Ovary (tissue), 9 donors: ENCODE data around the gene PIM2. TPM values are rescaled to one million over a fixed set of nuclear protein-coding genes. Genes with fewer than 3 reads are reported as not detected.

ENCODE experiments used
- DNase-seq, 5 donors: peaks; one replicate each; pipeline ENCODE4 v3.0.0-alpha.2; 2019 to 2020
- H3K27ac ChIP-seq, 2 donors: fragments of 200-600 bp; one replicate each; pipeline versions ENCODE4 v1.5.1 to v1.8.0; 2019 to 2022
- H3K27me3 ChIP-seq: fragments of 200-600 bp; one replicate; pipeline ENCODE4 v1.8.0; 2022
- H3K36me3 ChIP-seq: fragments of 200-600 bp; sonication (generic); one replicate; pipeline ENCODE4 v1.5.1; 2019
- H3K4me1 ChIP-seq: one replicate; pipeline ENCODE4 v1.8.1; 2013; ENCODE audit warnings: mild to moderate bottlenecking, moderate library complexity; ENCODE audit not compliant: insufficient read depth
- H3K4me3 ChIP-seq: fragments of 200-600 bp; sonication (generic); one replicate; pipeline ENCODE4 v1.5.1; 2017
- H3K9me3 ChIP-seq, 2 donors: fragments of 200-600 bp in 1 of 2; sonication (generic) in 1 of 2; one replicate each; pipeline versions ENCODE4 v1.5.1 to v1.8.1; 2013 to 2019; ENCODE audit warnings: mild to moderate bottlenecking in 1 of 2, moderate library complexity in 1 of 2
- EP300 ChIP-seq: sonication (generic); formaldehyde crosslinking; IDR thresholded peaks from one replicate; pipeline ENCODE4 v1.6.1; 2017; ENCODE audit warnings: antibody characterized with exemption
- POLR2A ChIP-seq: fragments of 450-650 bp; IDR thresholded peaks from one replicate; pipeline ENCODE4 v1.6.1; 2017; ENCODE audit warnings: antibody characterized with exemption, mild to moderate bottlenecking, moderate library complexity
- WGBS, 3 donors: extraction: QIAGEN DNeasy Blood & Tissue Kit in 1 of 3; methylation state at CpG; one replicate each; pipeline versions ENCODE4 v1.1.5 to v1.1.7; 2013 to 2017; 5-methylcytosine and 5-hydroxymethylcytosine counted together
- intact Hi-C, 4 donors: fragments of 100-400 bp; cut with DNase I; formaldehyde crosslinking; loops; one replicate each; pipeline versions ENCODE4 v1.11.0 to v1.15.1; 2022 to 2023
- polyA plus RNA-seq, 2 donors: library from polyadenylated mRNA; stranded (reverse); fragments of 200-250 nt in 1 of 2; fragments of 350-450 nt in 1 of 2; fragmentation: Illumina TruSeq in 1 of 2; extraction: RNeasy Lipid Tissue Mini Kit (QIAGEN cat#74804) in 1 of 2; gene quantifications; one replicate each; pipeline ENCODE4 v1.2.3, GENCODE V29; 2013 to 2014
- total RNA-seq, 7 donors: library from RNA; depleted of rRNA in 2 of 7; stranded (reverse); fragments of >200 nt in 2 of 7; fragmentation: NEBNext Ultra II Directional in 3 of 7; extraction: Animal tissue kit (Norgen Biotek cat#: 25700) in 3 of 7; gene quantifications; one replicate each; pipeline versions ENCODE4 v1.1.0 to v1.2.4, GENCODE V29; 2016 to 2023
- TF ChIP-seq, protein P1 (sequence below), 3 donors: fragments of 450-650 bp in 2 of 3; fragments of 200-600 bp in 1 of 3; IDR thresholded peaks; one replicate each; pipeline versions ENCODE4 v1.5.1 to v1.8.0; 2016 to 2022; ENCODE audit warnings: antibody characterized with exemption in 3 of 3, mild to moderate bottlenecking in 1 of 3
- donor health status: DM: no; HTN: no; CAD: no; lungs with moderate emphysema.
- donor health status: DM: no; HTN: no; CAD: no.
- donor health status: Bipolar disorder and iron deficiency.
- donor health status: DM: yes; HTN: yes; CAD: no.
- donor health status: DM: no; HTN: no; CAD: no.
- donor health status: DM: yes; HTN: yes; CAD: no.

PIM2 gene
- total and polyA plus RNA-seq, 9 donors: 6.3 to 22.9 (median 8.9) TPM

DNA sequence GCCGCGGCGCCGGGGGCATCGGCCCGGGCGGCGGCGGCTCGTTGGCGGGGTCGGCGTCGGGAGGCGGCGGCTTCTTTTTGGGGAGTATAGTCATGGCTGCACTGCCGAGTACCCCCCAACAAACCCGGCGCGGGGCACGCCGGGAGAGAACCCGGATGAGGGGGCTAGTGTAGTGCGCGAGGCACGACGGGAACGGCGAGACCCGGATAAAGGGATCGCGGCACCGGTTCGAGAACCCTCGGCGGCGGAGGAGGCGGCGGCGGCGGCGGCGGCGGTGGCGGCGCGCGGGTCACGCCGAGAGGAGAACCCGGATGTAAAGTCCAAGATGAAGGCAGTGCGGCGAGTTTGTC is 38.6 kb upstream of the PIM2 start, which contains the start of gene OTUD5:
Gene OTUD5 (minus strand): TSS at position 131 of the 350 bp plus-strand sequence. CDS start 37 bp downstream, at position 94.
- Histone ChIP-seq H3K9me3 (no peaks in the 10 kb centered on the region), H3K27me3 (no peaks in the 10 kb centered on the region), H3K27ac (peak within 1 kb of the TSS; percentile 90), H3K4me3 (peak within 1 kb of the TSS; percentile 54), H3K4me1 (no peaks in the 10 kb centered on the region), H3K36me3 (no peaks in the 10 kb centered on the region)
- TF ChIP-seq POLR2A (no peak), EP300 (no peak)
- TF ChIP-seq, protein P1, sequence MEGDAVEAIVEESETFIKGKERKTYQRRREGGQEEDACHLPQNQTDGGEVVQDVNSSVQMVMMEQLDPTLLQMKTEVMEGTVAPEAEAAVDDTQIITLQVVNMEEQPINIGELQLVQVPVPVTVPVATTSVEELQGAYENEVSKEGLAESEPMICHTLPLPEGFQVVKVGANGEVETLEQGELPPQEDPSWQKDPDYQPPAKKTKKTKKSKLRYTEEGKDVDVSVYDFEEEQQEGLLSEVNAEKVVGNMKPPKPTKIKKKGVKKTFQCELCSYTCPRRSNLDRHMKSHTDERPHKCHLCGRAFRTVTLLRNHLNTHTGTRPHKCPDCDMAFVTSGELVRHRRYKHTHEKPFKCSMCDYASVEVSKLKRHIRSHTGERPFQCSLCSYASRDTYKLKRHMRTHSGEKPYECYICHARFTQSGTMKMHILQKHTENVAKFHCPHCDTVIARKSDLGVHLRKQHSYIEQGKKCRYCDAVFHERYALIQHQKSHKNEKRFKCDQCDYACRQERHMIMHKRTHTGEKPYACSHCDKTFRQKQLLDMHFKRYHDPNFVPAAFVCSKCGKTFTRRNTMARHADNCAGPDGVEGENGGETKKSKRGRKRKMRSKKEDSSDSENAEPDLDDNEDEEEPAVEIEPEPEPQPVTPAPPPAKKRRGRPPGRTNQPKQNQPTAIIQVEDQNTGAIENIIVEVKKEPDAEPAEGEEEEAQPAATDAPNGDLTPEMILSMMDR (IDR thresholded peaks at IDR 0.05): no peak
- peak; percentile 68 to 80 (median 72) for DNase-seq
- intact Hi-C loops: no loop called here
- WGBS, 3 donors: 34 to 61% (median 42%) methylated on average over 53 of the region's 53 CpGs

DNA sequence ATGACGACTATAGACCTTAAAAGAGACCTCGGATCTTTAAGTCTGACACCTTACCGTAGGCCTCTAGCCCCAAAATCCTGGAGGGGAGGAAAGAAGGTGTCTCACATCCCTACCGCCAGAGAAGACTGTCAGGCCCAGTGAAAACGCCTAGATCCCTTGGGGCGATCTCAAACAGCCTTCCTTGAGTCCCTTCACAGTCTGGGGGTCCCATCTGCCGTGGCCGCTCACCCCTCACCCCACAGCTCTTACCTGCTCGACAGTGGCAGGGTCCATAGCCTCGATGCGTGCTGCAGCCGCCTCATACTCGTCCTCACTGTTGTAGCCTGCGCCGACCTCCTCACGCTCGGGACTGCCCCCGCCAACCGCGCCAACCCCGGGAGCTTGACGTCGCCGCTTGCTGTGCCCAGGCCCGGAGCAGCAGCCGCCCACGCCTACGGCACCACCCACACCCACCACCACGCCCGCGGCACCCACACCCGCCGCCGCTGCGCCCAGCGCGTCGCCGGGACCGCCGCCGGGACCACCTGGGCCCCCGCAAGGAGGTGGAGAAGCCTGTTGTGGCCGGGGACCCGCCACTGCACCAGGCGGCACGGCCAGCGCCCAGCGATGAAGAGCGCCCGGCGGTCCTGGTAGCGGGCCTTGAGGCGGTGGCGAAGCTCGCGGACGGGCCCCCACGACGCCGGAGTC is 38.0 kb upstream of the PIM2 start:
- peak in 4 of 5 donors; percentile 25 to 57 (median 38) for DNase-seq
- intact Hi-C loops: no loop called here
- H3K36me3 ChIP-seq: no peaks in the 10 kb centered on the region
- no peaks in the 10 kb centered on the region for H3K4me1 ChIP-seq
- no peaks in the 10 kb centered on the region for H3K27me3 ChIP-seq
- 36 to 56% (median 51%) methylated on average over 60 to 61 of the region's 61 CpGs for WGBS, 3 donors
- peak overlapping the region; percentile 90 for H3K27ac ChIP-seq
- H3K9me3 ChIP-seq: no peaks in the 10 kb centered on the region
- TF ChIP-seq, protein P1 (IDR thresholded peaks at IDR 0.05): no peak
- no peak for TF ChIP-seq POLR2A
- peak overlapping the region; percentile 54 for H3K4me3 ChIP-seq

DNA sequence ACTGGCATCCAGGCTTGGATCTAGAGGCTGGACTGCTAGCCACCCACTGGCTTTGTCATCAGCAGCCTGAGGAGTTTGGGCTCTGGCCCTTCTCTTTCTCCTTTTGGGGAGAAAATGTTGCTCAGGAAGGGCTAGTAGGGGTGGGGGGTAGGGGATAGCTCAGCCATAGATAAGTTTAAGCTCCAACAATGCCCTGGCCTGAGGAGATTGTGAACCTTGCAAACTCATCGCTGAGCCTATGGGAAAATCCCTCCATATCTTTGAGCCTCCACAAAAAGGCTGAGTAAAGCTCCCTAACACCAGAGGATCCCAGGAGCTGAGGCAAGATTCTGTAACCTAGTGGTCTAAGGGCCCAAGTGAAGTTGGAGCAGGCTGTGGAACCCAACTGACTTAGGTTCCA is 29.8 kb upstream of the PIM2 start:
- H3K36me3 ChIP-seq: no peaks in the 10 kb centered on the region
- no peak overlapping the region for H3K27ac ChIP-seq
- DNase-seq: no peak
- H3K4me1 ChIP-seq: no peaks in the 10 kb centered on the region
- no peaks in the 10 kb centered on the region for H3K9me3 ChIP-seq
- WGBS, 3 donors: 89 to 100% (median 91%) methylated on average over 1 of the region's 1 CpG
- TF ChIP-seq POLR2A (no peak), EP300 (no peak)
- TF ChIP-seq, protein P1 (IDR thresholded peaks at IDR 0.05): no peak
- no peak overlapping the region for H3K4me3 ChIP-seq
- no peaks in the 10 kb centered on the region for H3K27me3 ChIP-seq
- intact Hi-C loops: no loop called here

DNA sequence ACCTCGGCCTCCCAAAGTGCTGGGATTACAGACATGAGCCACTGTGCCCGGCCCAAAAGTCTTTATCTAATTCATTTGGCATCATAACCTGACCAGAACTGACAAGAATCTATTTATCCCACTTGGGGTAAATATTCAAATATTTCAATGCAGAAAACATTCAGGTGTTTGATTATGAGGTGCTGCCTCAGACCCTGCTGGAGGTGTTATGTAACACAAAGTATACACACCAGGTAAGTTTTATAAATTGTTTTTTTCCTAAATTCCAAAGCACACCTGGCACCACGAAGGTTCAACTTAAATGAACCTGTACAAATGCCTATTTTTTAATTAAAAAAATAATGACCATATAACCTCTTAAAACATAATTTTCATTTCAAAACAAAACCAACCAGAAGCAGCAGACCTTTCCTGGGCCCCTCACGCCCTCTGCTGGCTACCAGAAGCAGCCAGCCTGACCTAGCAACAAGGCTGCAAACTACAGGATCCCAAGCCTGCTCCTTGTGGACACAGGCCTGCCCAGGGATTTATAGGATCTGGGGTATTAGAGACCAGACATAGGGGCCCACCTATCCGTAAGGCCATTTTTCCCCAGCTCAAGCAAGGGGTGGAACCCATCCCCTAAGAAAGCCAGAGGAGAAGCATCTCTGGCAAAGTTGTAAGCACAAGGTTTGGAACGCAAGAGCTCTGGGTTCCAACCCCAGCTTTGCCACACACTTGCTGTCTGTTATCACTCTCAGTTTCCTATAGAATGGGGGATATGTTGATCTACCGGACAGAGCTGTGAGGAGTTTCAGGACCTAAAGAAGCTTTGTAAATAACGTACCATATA is 26.9 kb upstream of the PIM2 start:
- WGBS, 3 donors: 40 to 49% (median 43%) methylated on average over 8 of the region's 8 CpGs
- Histone ChIP-seq H3K4me1 (peaks cover 2% of the 10 kb centered on the region), H3K27ac (no peak overlapping the region), H3K27me3 (no peaks in the 10 kb centered on the region), H3K4me3 (no peak overlapping the region), H3K9me3 (no peaks in the 10 kb centered on the region), H3K36me3 (no peaks in the 10 kb centered on the region)
- TF ChIP-seq, protein P1 (IDR thresholded peaks at IDR 0.05): peak; percentile 22 to 30 (median 24)
- TF ChIP-seq EP300: no peak
- intact Hi-C loops: no loop called here
- peak; percentile 35 to 62 (median 50) for DNase-seq
